ENCODE measurements around the gene STK17A. TPM values are rescaled to one million over a fixed set of nuclear protein-coding genes. Genes with fewer than 3 reads are reported as not detected.

The STK17A gene
- total and polyA plus RNA-seq, 4 donors, result 16.9 to 18.8 (median 18.0) TPM

DNA sequence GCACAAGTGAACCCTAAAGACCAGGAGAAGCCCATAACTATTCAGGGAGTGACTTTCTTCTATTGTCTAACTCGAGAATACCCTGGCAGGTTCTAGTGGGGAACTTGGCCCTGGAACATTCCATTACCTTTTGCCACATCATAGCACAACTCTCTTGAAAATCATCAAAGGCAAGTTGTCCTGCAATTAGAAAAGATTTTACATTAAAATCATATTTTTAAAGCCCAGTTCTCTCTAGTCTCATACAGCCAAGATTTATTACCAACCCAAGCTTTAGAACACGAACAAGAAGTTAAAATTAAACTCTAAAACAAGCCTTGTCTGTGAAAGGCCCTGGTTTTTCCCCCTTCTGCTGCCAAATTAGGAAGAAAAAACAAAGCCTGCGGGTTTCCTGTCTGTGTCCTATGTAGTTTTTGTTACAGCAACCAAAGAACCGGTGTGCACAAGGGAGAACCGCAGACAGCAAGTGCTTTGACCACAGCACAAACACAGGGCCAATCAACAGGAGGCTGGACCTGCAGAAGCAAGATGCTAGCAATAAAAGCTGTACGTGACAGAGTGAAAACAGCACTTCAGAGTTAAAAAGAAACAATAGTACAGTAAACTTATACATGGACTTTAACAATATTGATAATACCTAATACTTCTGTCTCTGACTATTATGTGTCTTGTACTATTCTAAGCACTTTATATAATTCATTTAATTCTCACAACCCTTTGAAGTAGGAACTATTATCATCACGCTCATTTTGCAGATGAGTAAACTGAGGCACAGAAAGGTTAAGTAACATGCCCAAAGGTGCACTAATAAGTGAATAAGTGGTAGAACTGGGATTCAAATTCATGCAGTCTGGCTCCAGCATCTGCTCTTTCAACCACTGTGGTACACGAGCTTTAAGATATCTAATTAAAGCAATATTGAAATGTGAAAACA is 65.8 kb downstream of the STK17A start:
- Histone ChIP-seq H3K9me3 (ENCODE audit: control insufficient read depth, insufficient read depth, low read length) (no peaks in the 10 kb centered on the region), H3K4me3 (ENCODE audit: low read depth, low read length) (no peak overlapping the region), H3K27me3 (ENCODE audit: control insufficient read depth, insufficient read depth, low read length) (no peaks in the 10 kb centered on the region), H3K4me1 (ENCODE audit: control insufficient read depth, insufficient read depth, low read length) (peaks cover 49% of the 10 kb centered on the region), H3K27ac (ENCODE audit: low read depth, low read length) (peak overlapping the region; percentile 89), H3K36me3 (ENCODE audit: control insufficient read depth, insufficient read depth, low read length) (peaks cover 4% of the 10 kb centered on the region)
- DNase-seq (ENCODE audit: low read depth in 4 of 6, low spot score in 6 of 6), result peak in 2 of 6 donors; percentile 41
- 18% methylated on average over 5 of the region's 8 CpGs for WGBS (ENCODE audit: insufficient coverage)

DNA sequence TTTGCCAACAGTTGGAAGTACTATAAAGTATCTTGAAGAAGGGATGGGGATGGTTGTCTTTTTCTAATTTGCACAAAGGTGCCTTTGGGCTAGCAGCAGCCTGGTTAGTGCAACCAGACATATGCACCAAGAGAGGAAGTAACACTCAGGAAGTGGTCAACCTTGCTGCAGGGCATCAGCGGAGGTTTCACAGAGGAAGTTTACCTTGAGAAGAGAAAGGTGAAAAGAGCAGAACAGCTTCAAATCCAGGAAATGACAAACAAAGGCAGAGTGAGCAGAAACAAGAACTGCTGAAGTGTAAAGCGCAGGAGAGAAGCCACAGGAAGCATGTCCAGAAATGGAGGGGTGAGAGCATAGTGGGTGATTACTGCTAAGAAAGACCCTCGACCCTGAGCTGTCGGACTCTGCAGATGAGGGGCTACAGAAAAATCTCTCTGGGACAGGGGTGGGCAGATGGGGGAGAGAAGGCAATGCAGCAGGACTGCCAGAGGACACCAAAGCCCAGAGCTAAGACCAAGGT is 66.9 kb downstream of the STK17A start:
- Histone ChIP-seq H3K4me3 (ENCODE audit: low read depth, low read length) (no peak overlapping the region), H3K27ac (ENCODE audit: low read depth, low read length) (peak overlapping the region; percentile 2), H3K27me3 (ENCODE audit: control insufficient read depth, insufficient read depth, low read length) (no peaks in the 10 kb centered on the region), H3K36me3 (ENCODE audit: control insufficient read depth, insufficient read depth, low read length) (peaks cover under 1% of the 10 kb centered on the region), H3K4me1 (ENCODE audit: control insufficient read depth, insufficient read depth, low read length) (peaks cover 49% of the 10 kb centered on the region), H3K9me3 (ENCODE audit: control insufficient read depth, insufficient read depth, low read length) (no peaks in the 10 kb centered on the region)
- WGBS (ENCODE audit: insufficient coverage), result 68% methylated on average over 4 of the region's 4 CpGs
- DNase-seq (ENCODE audit: low read depth in 4 of 6, low spot score in 6 of 6), result no peak

DNA sequence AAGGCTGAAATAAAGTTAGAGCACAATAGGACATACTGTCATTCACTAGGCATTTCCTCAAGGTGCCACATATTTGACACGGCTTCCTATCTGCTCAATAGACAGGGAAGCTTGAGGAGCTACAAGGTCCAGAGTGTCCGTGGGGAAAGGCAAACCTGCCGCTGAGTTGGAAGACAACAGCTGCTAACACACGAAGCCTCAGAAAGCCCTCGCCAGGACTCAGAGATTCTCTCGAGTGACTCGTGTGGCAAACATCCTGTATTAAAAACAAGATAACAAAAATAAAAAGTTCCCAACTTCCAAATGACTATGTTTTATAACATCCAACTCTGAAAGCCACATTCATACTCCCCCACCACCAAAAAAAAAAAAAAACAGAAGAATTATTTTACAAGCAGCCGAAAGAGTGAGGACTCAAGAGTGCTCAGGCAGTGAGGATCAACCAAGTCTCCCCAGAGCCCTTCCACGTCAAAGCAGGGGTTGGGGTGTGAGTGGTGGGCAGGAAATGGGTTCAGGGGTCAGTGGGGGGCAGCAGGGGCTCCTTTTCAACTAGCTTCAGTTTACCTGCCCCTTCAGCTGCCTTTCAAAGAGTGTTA is 67.6 kb downstream of the STK17A start:
- H3K27me3 ChIP-seq (ENCODE audit: control insufficient read depth, insufficient read depth, low read length), result no peaks in the 10 kb centered on the region
- no peaks in the 10 kb centered on the region for H3K36me3 ChIP-seq (ENCODE audit: control insufficient read depth, insufficient read depth, low read length)
- WGBS (ENCODE audit: insufficient coverage), result 58% methylated on average over 5 of the region's 9 CpGs
- H3K4me1 ChIP-seq (ENCODE audit: control insufficient read depth, insufficient read depth, low read length), result peaks cover 46% of the 10 kb centered on the region
- no peak overlapping the region for H3K27ac ChIP-seq (ENCODE audit: low read depth, low read length)
- H3K4me3 ChIP-seq (ENCODE audit: low read depth, low read length), result no peak overlapping the region
- H3K9me3 ChIP-seq (ENCODE audit: control insufficient read depth, insufficient read depth, low read length), result no peaks in the 10 kb centered on the region
- no peak for DNase-seq (ENCODE audit: low read depth in 4 of 6, low spot score in 6 of 6)

DNA sequence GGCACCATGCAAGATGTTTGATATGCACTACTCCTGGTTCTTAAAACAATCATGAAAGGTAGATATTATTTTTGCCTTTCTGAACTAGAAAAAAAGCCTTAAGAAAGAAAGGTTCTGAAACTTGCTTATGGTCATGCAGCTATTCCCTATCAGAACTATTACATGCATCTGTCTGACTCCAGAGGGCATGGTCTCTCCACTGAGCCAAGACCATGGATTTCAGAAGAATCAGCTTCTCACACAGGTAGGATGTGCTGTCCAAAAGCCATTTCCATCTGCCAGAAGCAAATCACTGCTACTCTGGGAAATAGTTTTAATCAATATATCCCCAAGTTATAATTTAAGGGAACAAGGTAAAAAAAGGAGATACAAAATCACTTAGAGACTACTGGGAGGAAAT is 69.5 kb downstream of the STK17A start:
- Histone ChIP-seq H3K27ac (ENCODE audit: low read depth, low read length) (no peak overlapping the region), H3K27me3 (ENCODE audit: control insufficient read depth, insufficient read depth, low read length) (no peaks in the 10 kb centered on the region), H3K36me3 (ENCODE audit: control insufficient read depth, insufficient read depth, low read length) (no peaks in the 10 kb centered on the region), H3K4me1 (ENCODE audit: control insufficient read depth, insufficient read depth, low read length) (peaks cover 28% of the 10 kb centered on the region), H3K4me3 (ENCODE audit: low read depth, low read length) (no peak overlapping the region), H3K9me3 (ENCODE audit: control insufficient read depth, insufficient read depth, low read length) (no peaks in the 10 kb centered on the region)
- no peak for DNase-seq (ENCODE audit: low read depth in 4 of 6, low spot score in 6 of 6)

DNA sequence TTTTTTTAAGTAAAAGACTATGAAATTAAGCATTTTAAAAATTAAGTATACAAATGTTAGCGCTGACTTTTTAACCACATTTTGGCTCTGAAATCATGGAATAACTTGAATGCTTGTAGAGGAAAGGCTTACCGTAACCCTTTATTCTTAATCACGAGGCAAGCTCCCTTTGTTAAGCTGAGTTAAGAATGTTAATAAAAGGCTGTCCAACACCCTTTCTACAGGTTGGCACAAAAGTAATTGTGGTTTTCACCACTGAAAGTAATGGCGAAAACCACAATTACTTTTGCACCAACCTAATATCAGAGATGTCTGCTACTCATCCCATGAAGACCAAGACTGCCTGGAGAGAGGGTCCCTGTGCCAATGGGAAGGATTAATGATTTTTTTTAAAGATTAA is 70.6 kb downstream of the STK17A start:
- DNase-seq (ENCODE audit: low read depth in 4 of 6, low spot score in 6 of 6), result no peak
- H3K4me1 ChIP-seq (ENCODE audit: control insufficient read depth, insufficient read depth, low read length), result peaks cover 20% of the 10 kb centered on the region
- H3K4me3 ChIP-seq (ENCODE audit: low read depth, low read length), result no peak overlapping the region
- 100% methylated on average over 1 of the region's 4 CpGs for WGBS (ENCODE audit: insufficient coverage)
- H3K36me3 ChIP-seq (ENCODE audit: control insufficient read depth, insufficient read depth, low read length), result no peaks in the 10 kb centered on the region
- H3K27me3 ChIP-seq (ENCODE audit: control insufficient read depth, insufficient read depth, low read length), result no peaks in the 10 kb centered on the region
- no peak overlapping the region for H3K27ac ChIP-seq (ENCODE audit: low read depth, low read length)
- no peaks in the 10 kb centered on the region for H3K9me3 ChIP-seq (ENCODE audit: control insufficient read depth, insufficient read depth, low read length)

DNA sequence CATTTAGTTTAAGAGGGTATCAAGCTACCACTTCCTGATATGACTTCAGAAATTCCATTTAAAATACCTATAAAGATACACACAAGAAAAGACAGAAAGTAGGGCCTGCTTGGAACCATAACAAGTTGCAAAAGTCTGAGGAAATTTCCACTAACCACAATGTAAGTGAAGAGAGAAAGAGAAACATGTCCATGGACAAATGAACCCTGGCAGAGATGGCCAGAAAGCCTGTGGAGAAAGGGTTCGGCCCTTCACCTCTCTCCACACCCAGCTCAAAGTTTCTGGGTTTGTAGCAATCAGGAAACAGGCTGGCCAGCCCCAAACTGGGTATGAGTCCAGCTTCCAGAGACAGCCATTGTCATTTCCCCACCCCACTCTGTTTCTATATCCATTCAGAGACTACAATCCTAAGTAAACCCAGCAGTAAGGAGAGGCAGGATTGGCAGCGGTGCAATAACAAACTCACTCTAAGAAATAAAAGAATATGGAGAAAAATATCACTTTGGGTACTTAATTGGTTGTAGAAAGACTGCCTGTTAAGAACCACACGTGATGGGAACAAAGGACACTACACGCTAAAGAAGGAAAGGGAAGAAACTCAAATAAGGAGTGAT is 71.1 kb downstream of the STK17A start:
- H3K4me1 ChIP-seq (ENCODE audit: control insufficient read depth, insufficient read depth, low read length), result peaks cover 16% of the 10 kb centered on the region
- H3K36me3 ChIP-seq (ENCODE audit: control insufficient read depth, insufficient read depth, low read length), result no peaks in the 10 kb centered on the region
- no peak for DNase-seq (ENCODE audit: low read depth in 4 of 6, low spot score in 6 of 6)
- no CpG with 5 or more reads among the region's 4 CpGs for WGBS (ENCODE audit: insufficient coverage)
- no peak overlapping the region for H3K27ac ChIP-seq (ENCODE audit: low read depth, low read length)
- no peaks in the 10 kb centered on the region for H3K27me3 ChIP-seq (ENCODE audit: control insufficient read depth, insufficient read depth, low read length)
- no peaks in the 10 kb centered on the region for H3K9me3 ChIP-seq (ENCODE audit: control insufficient read depth, insufficient read depth, low read length)
- H3K4me3 ChIP-seq (ENCODE audit: low read depth, low read length), result no peak overlapping the region

DNA sequence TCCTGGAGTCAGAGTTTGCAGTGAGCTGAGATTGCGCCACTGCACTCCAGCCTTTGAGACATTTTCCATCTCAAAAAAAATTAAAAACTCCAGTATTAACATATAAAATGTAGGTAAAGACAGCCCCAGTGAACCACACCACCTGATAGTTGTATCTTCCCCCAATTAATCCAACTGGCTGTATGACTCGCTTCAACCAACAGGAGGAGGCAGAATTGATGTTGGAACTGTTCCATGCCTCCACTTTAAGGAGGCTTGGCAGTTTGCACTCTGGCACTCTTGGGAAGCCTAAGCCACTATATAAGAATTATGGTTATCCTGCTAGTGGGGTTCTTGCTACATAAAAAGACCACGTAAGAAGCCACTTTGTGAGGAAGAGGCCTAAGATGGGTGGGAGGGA is 72.7 kb downstream of the STK17A start:
- Histone ChIP-seq H3K36me3 (ENCODE audit: control insufficient read depth, insufficient read depth, low read length) (no peaks in the 10 kb centered on the region), H3K4me3 (ENCODE audit: low read depth, low read length) (no peak overlapping the region), H3K4me1 (ENCODE audit: control insufficient read depth, insufficient read depth, low read length) (peaks cover 10% of the 10 kb centered on the region), H3K27ac (ENCODE audit: low read depth, low read length) (no peak overlapping the region), H3K9me3 (ENCODE audit: control insufficient read depth, insufficient read depth, low read length) (no peaks in the 10 kb centered on the region), H3K27me3 (ENCODE audit: control insufficient read depth, insufficient read depth, low read length) (no peaks in the 10 kb centered on the region)
- WGBS (ENCODE audit: insufficient coverage), result no CpG with 5 or more reads among the region's 3 CpGs
- no peak for DNase-seq (ENCODE audit: low read depth in 4 of 6, low spot score in 6 of 6)

DNA sequence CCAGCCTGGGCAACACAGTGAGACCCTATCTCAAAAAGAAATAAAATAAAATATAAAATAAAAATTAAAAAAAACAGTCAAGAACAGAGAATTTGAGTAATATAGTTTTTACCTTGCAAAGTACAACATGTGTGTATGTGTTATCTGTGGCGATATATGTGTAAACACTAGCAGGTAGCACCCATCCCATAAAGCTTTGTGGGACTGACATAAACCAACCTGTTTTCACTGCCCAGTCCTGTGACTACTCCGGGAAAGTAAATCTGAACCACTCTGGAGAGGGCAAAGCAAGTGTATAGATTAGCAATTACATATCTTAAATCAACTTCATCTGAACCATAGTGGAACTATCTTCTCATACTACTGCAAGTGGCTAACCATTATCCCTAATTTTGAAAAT is 74.1 kb downstream of the STK17A start:
- no peak overlapping the region for H3K27ac ChIP-seq (ENCODE audit: low read depth, low read length)
- no peak for DNase-seq (ENCODE audit: low read depth in 4 of 6, low spot score in 6 of 6)
- no peaks in the 10 kb centered on the region for H3K4me1 ChIP-seq (ENCODE audit: control insufficient read depth, insufficient read depth, low read length)
- WGBS (ENCODE audit: insufficient coverage), result no CpG with 5 or more reads among the region's 2 CpGs
- no peaks in the 10 kb centered on the region for H3K9me3 ChIP-seq (ENCODE audit: control insufficient read depth, insufficient read depth, low read length)
- no peaks in the 10 kb centered on the region for H3K27me3 ChIP-seq (ENCODE audit: control insufficient read depth, insufficient read depth, low read length)
- no peak overlapping the region for H3K4me3 ChIP-seq (ENCODE audit: low read depth, low read length)
- no peaks in the 10 kb centered on the region for H3K36me3 ChIP-seq (ENCODE audit: control insufficient read depth, insufficient read depth, low read length)

DNA sequence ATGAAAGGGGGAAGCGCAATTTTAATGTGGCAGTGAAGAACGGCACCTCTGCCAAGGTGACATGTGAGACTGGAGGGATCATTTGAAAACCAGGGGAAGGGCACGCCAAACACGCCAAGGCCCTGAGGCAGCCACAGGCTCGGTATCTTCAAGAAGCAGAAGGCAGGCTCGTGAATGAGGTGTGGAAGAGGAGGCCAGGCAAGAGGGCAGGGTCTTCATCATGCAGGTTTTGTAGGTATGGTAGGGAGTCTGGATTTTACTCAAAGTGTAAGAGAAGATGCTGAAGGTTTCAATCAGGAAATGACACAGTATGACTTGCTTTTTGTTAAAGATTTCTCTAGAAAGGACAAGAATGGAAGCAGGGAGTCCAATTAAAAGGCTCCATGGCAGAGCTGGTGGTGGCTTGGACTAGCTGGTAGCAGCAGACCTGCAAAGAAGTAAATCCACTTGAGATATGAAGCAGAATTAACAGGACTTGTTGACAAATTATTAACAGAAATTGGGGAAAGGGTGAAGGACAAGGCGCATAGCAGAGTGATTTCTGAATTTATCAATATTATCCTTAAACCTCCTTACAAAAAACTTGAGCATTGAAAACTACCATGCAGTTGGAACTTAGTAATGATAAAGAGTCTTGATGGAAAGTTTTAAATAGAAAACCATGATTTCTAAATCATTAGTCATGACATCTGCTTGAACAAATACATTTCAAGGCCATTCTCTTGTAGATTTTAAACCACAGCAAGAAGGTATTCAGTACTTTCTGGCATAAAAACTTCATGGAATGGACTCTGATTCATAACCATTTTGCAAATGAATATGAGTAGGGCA is 76.0 kb downstream of the STK17A start:
- no peaks in the 10 kb centered on the region for H3K36me3 ChIP-seq (ENCODE audit: control insufficient read depth, insufficient read depth, low read length)
- H3K27ac ChIP-seq (ENCODE audit: low read depth, low read length), result no peak overlapping the region
- WGBS (ENCODE audit: insufficient coverage), result 94% methylated on average over 5 of the region's 7 CpGs
- DNase-seq (ENCODE audit: low read depth in 4 of 6, low spot score in 6 of 6), result no peak
- no peak overlapping the region for H3K4me3 ChIP-seq (ENCODE audit: low read depth, low read length)
- no peaks in the 10 kb centered on the region for H3K27me3 ChIP-seq (ENCODE audit: control insufficient read depth, insufficient read depth, low read length)
- H3K4me1 ChIP-seq (ENCODE audit: control insufficient read depth, insufficient read depth, low read length), result no peaks in the 10 kb centered on the region
- H3K9me3 ChIP-seq (ENCODE audit: control insufficient read depth, insufficient read depth, low read length), result no peaks in the 10 kb centered on the region
